SK-N-MC (cell line): ENCODE data around the gene VASN.

Experiments
- EZH2 ChIP-seq: fragments of 200-600 bp; sonication (generic); IDR thresholded peaks from one replicate; pipeline ENCODE4 v1.6.1; 2017; ENCODE audit warnings: antibody characterized with exemption
- FOXP2 ChIP-seq: optimal IDR thresholded peaks from 2 replicates; pipeline ENCODE3; 2011; ENCODE audit warnings: mild to moderate bottlenecking, moderate library complexity; ENCODE audit not compliant: insufficient read depth; ENCODE audit errors: extremely low read length, control extremely low read depth
- POLR2AphosphoS5 ChIP-seq: IDR thresholded peaks from 2 replicates; pipeline ENCODE4 v1.6.1; 2012; ENCODE audit warnings: mild to moderate bottlenecking, low read depth, low read length, borderline replicate concordance

GRCh38 chr16:4324492-4325252 is 47.0 kb upstream of the VASN start:
- TF ChIP-seq EZH2 (no peak), POLR2AphosphoS5 (no peak), FOXP2 (no peak)
